ENCODE results near the gene RTTN.

RTTN gene

DNA sequence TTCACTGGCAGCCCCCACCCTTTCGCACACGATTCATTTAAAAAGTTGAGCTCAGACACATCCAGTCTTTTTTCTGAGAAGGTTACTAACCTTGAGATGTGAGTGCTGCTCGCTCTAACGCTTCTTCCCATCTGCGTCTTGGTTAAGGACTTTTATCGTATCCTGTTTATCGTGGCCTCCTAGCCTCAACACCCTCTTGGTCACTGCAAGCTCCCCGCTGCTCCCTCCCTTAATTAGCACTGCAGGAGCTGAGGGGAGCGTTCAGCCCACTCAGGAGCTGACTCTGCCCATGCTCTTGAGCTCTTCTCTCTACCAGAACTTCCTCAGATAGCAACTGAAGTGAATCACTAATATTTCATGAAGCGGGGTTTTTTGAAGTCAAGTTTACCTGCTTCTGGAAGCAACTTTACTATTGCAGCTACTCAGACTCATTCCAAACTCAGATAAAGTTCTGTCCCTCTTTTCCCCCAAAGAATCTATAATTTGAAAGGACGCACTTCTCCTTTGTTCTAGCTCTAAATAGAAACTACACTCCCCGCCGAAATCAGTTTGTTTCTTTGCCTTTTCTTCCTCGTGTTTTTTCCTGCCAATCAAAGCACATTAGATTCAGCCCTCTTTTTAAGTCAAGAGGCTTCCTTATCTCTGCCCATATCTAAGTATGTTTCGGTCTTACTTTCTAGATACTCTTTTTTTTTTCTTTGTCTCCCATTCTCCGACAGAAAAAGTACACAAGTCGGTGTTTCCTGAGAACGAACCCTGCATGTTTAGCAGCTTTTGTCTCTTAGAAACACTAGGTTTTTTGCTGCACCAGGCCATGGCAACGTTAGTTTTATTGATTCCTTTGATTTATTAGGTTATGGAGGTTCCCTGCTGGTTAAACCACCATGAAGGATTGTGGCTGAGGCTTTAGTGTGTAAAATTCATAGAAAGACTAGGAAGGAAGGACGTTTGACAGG, 248.5 kb downstream of the RTTN start:
- H3K27me3 Mint-ChIP-seq, result no peaks in the 10 kb centered on the region
- no peak overlapping the region for H3K27ac Mint-ChIP-seq
- H3K9me3 Mint-ChIP-seq (ENCODE audit: low read depth), result peaks cover 1% of the 10 kb centered on the region
- H3K36me3 Mint-ChIP-seq, result peaks cover 7% of the 10 kb centered on the region
- no peak overlapping the region for H3K4me3 Mint-ChIP-seq
- peaks cover 15% of the 10 kb centered on the region for H3K4me1 Mint-ChIP-seq (ENCODE audit: low read depth)

- Mint-ChIP-seq H3K4me1 (ENCODE audit: low read depth) (peaks cover 19% of the 10 kb centered on the region), H3K27ac (no peak overlapping the region), H3K4me3 (no peak overlapping the region), H3K27me3 (no peaks in the 10 kb centered on the region), H3K9me3 (ENCODE audit: low read depth) (peaks cover 4% of the 10 kb centered on the region), H3K36me3 (peaks cover 12% of the 10 kb centered on the region)
These were observed 249.4 kb downstream of the RTTN start for GRCh38 chr18:69956057-69956456.

GRCh38 chr18:69954719-69955480, 250.6 kb downstream of the RTTN start:
- H3K4me3 Mint-ChIP-seq, result peak overlapping the region; percentile 66
- peaks cover 12% of the 10 kb centered on the region for H3K36me3 Mint-ChIP-seq
- no peaks in the 10 kb centered on the region for H3K27me3 Mint-ChIP-seq
- H3K4me1 Mint-ChIP-seq (ENCODE audit: low read depth), result peaks cover 19% of the 10 kb centered on the region
- H3K27ac Mint-ChIP-seq, result peak overlapping the region; percentile 79
- peaks cover 4% of the 10 kb centered on the region for H3K9me3 Mint-ChIP-seq (ENCODE audit: low read depth)

- no peak overlapping the region for H3K4me3 Mint-ChIP-seq
- peaks cover 4% of the 10 kb centered on the region for H3K9me3 Mint-ChIP-seq (ENCODE audit: low read depth)
- H3K4me1 Mint-ChIP-seq (ENCODE audit: low read depth), result peaks cover 19% of the 10 kb centered on the region
- H3K27ac Mint-ChIP-seq, result peak overlapping the region; percentile 13
- no peaks in the 10 kb centered on the region for H3K27me3 Mint-ChIP-seq
- H3K36me3 Mint-ChIP-seq, result peaks cover 12% of the 10 kb centered on the region
These were observed 252.3 kb downstream of the RTTN start for GRCh38 chr18:69953191-69953590.
